ENCODE data around the gene ARPIN.
A peak's percentile ranks its signal among the peaks of the same experiment; 100 is the strongest.
"Not testable (repeated sequence)": the region's sequence is repeated elsewhere in the genome, so short reads cannot be mapped to it uniquely, and the experiment has no call there.

The ARPIN gene

DNA sequence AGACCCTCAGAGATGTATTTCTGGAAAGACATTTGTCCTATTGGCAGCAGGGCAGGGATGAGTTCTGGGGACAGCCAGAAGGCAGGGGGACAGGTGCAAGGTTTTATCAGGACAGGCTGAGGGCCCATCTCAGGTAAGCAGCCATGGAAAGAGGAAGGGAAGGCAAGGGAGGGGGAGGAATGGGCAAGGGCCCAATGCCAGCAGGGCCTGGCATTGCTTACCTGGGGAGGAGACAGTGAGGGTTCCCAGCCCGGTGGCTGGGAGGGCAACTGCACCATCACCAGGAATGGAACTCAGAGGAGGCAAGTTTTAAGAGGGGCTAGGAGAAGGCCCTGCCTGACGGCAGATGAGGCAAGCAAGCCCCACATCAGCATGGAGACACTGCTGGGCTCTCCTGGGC, 3.1 kb downstream of the ARPIN start:
- no peak for DNase-seq

DNA sequence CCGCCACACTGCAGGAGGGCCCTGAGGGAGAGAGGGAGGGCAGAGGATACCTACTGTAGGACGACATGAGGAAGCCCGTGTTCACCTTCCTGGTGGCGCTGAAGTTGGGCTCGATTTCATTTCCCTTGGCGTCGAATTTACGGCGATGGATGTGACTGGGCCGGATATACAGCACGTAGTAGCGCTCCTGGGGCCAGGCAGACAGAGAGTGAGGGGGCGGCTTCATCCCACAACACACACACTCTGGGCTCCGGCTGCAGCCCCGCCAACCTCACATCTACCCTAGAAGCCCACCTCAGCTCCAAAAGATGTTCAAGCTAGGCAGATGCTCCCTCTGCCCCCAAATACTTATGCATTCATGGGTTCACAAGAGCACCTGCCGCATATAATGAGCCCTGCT, 4.5 kb downstream of the ARPIN start:
- DNase-seq = no peak

DNA sequence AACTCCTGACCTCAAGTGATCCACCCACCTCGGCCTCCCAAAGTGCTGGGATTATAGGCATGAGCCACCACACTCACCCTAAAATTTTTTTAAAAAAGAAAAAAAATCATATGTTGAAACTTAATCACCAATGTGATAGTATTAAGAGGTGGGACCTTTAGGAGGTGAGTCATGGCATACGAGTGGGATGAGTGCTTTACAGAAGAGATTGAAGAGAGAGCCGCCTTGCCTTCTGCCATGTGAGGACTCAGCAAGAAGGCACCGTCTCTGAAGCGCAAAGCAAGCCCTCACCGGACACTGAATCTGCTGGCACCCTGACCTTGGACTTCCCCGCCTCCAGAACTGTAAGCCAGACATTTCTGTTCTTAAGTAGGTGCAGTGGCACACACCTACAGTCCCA, 5.5 kb downstream of the ARPIN start:
- DNase-seq = no peak

DNA sequence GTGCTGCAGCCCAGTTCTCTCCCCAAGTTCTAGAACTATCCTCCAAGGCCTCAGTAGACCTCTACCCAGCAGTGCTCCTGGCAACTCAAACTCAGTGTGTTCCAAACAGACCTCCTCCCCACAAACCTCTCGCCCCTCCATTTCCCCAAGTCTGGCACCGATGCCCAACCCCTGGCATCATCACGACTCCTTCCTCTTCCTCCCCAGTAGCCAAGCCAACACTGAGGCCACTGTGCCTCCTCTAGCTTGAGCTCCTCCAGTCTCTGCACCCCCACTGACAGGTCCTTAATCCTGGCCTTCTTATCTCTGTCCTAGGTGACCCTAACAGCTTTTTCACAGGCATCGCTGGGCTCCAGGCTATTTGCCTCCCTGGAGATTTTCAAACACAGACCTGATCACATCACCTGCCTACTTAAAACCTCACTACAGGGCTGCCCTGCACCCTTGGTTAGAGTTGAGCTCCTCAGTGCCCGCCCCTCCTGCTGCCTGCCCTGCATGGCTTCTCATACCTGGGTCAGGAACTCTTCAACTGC, 6.8 kb downstream of the ARPIN start:
- DNase-seq = no peak

DNA sequence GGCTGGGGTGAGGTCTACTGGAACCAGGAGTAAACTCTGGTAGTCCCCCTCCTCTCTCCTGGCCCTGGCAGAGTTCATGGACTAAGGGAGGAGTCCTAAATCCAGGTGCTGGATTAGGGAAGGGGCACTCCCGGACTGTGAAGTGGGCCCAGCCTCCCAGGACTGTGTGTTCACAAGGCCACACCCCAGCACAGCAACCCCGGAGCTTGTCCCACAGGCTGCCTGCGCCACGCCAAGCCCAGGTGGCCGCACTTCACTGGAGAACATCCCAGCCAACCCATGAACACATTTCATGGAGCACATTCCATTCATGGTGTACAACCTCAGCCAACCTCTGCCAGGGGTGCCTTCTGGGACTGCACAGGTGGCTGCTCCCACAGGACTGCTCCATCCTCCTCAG, 8.2 kb downstream of the ARPIN start:
- no peak for DNase-seq

DNA sequence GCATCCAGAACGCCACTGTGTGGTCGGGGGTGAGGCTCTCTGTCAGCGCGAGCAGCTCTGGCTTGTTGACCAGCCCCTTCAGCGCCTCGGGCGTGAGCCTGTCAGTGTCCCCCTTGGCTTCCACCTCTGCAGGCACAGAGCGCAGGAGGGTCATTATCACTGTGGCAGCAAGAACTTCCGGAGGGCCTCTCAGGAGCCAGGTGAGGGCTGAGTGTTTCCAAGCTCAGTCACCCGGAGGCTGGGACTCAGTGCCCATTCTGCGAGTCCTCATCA, 9.0 kb downstream of the ARPIN start:
- no peak for DNase-seq

DNA sequence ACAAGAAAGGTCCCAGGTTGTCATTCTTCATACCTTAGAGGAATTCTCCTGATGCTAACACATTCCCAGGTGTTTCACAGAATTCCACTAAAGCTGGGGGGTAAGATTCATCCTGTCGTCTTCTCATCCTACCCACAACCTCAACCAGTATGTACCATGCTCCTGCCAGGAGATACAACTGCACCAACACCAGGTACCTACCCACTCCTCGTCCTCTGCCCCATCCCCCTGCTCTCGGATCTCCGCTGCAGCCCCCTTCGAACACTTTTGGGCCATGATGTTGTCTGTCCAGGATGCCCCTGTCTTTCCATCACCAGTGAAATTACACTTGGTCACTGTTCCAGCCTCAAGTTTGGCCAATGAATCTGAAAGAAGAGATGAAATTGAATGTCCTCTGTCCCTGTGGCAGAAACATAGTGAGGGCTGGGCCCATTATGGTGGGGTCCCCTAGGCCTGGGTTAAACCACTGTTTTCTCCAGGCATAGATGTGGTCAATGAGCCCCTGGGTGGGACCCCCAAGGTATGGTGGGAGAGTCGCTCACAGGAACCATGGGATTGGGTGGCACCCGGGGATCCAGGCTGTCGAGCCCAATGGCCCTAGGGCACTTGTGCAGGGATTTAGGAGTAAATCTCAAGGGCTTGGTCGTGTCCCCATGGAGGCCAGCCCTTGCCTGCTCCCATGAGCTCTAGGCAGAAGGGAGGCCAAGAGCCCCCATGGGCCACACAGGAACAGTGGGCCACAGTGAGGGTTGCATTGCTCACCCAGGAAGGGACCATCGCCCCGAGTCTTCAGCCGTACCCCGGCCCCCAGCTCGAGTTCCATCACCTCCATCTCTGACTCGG, 9.5 kb downstream of the ARPIN start:
- no peak for DNase-seq

DNA sequence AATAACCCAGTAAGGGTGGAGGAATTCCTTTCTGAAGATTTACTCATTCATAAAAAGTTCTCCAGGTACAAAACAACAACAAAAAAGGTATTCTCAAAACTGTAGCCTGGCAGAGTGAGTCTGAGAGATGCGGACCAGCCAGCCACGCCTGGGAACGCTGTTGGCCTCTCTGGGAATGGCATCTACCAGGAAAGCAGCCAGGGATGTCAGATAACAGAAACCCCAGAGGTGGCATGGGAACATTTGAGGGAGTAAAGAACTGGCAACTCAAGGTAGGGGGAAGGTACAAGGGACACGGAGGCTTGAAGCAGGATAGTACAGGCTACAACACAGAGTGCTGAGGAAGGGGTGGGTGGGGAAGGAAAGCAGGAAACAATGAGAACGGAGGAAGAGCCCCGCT, 11.9 kb downstream of the ARPIN start:
- no peak for DNase-seq

DNA sequence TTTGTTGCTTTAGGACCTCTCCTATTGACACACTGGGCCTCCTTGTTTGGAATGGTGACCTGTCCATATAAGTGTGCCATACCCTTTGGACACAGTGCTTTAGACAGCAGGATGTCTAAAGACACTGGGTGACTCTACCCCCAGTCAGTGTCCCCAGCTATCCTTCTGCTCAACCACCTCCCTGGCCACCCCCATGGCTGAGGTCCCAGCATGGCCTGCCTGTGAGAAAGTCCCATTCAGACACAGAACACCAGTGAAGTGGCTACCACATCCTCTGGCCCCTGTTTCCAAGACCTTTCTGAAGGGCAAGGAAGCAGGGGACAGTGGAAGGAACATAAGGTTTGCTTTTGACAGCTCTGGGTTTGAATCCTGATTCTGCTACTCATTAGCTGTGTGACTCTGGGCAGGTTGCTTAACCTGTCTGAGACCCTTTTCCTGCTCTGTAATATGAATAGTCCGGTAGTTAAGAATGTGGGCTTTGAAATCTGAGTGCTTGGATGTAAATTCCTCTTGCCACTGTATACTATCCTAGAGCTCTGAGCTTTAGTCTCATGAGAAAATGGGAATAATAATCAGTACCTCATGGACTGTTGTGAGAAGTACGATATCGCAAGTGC, 12.7 kb downstream of the ARPIN start:
- DNase-seq = no peak

DNA sequence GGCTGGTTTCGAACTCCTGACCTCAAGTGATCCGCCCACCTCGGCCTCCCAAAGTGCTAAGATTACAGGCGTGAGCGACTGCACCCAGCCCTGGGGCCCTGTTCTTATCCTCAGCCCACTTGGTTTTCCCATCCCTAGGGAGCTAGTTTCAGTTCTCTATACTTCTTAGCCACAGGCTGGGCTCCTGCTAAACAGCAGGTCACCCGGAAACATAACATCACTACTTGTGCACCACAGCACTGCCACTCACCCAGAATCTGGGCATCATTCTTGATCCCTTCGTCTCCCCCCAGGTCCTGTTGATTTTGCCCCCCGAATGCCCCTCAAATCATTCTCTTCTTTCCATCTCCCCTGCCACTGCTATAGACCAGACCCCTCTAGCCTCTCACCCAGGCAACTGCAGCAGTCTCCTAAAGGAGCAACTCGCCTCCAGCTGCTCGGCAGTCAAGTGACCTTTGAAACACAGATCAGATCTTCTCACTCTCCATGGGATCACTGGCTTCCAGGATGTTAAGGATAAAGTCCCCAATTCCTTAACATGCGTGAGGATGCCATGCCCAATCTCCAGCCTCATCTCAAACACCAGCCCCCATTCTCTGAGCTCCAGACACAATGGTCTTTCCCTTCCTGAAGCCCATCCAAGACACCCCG, 13.3 kb downstream of the ARPIN start:
- DNase-seq = no peak

DNA sequence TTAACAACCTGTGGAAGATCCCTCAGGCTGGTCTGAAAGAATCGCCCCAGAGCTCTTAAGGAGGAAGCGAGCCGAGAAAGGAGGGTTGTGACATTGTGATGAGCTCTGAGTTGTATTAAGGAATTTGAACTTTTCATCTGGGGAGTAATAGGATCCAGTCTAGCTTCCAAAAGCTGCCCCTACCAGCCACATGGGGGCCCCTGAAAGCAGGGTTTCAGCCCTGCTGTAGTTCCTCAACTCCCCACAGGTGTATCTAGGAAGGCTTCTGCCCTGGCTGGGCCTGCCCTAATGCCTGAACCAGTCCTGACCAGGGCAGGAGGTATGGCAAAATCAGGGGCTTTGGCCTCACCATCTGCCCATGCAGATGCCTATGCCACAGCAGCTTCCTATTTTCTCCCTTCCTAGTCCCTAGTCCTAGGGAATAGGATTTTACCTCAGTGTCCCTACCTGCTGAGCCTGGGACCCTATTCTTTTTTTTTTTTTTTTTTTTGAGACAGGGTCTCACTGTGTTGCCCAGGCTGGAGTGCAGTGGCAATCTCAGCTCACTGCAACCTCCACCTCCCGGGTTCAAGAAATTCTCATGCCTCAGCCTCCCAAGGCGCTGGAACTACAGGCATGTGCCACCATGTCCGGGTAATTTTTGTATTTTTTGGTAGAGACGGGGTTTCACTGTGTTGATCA, 14.0 kb downstream of the ARPIN start:
- peak; percentile 20 for DNase-seq

DNA sequence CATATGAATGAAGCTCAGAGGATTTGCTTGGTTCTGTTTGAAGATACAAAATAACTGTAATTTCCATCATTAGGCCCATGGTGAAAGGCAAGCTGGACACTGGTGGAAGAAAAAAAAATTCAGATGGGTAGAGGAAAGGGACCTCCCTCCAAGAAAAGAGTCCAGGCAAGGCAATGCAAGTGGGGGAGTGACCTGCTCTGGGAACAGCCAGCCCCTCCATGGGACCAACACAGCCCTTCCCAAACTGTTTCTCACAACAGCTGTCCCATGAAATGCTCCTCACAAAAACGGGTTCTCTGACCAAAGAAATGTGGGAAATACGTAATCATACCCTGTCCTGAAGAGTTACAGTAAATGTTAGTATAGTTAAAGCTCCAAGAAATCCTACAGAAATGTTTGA, 14.6 kb downstream of the ARPIN start:
- no peak for DNase-seq

DNA sequence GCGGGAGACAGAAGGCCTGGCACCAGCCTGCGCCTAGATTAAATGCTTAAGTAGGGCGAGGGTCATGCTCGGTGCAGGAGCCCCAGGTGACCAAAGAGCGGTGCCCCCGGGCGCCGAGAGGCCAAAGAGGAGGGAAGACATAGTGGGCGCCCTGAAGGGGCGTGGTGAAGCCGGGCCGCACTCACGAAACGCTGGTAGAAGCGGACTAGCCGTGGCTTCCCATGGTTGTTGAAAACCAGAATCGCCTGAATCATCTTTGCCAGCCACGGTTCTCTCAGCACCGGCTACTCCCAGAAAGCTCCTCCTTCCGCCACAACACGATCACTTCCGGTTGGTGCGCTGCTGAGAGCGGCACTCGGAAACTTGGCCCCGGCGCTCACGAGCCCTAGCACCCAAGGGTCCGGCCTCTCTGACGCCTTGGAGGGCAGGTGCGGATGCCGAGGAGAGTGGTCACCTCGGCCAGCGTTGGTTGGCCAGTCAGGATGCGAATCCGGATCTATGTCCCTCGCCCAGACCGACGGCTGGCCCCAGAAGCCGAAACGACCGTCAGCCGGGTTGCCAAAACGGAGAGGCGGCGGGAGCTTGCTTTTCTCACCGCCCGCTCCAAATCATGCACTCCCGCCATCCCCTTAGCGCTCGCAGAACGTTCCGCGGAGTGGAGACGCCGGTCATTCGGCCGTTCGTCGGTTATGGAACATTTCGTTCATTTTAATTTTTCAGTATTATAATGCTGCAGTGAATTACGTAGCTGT, 18.9 kb downstream of the ARPIN start, which contains the start of gene AP3S2:
AP3S2 (minus strand) TSS at position 299 of the 752 bp plus-strand sequence; CDS start at position 254, 45 bp downstream.
- peak; percentile 92 for DNase-seq

DNA sequence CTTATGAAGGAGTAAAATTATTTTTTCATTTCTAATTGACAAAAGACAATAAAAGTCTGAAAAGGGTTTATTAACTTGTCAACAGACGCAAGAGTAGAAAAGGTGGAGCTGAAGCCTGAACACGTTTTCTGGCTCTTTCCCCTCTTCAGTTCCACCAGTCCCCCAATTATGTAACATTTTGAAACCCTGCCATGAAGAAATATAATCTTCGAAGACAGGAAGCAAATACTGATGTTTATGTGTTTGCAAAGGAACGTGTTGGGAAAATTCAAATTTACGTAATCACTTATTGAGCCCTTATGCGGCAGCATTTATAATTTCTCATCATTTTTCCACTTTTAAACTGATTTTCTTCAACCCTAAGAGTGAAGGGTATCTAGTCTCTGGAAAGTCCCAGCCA, 19.7 kb downstream of the ARPIN start:
- no peak for DNase-seq

DNA sequence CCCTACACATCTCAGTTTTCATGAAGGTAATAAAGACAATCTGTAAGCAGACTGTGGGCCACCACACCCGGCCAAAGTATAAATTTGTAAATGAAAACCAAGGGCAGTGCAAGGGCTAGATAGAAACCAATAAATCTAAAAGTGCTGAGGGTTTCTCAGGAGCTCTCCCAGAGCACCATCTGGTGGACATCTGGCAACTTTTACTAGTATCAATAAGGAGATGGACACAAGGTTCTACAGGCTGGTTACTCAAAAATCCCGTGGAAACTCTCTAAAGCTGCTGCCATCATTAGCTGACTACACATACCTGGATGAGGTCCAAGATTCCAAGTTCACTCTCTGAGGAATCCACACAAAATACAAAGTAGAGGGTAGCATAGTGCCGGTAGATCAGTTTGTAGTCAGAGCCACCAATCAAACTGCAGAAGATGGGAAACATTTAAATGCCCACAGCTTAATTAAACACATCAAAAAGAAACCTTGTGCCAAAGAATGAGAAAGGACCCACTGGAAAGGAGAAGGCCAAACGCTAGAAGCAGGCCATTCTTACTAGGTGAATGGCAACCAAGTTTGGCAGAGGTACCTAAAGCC, 24.4 kb downstream of the ARPIN start:
- no peak for DNase-seq

DNA sequence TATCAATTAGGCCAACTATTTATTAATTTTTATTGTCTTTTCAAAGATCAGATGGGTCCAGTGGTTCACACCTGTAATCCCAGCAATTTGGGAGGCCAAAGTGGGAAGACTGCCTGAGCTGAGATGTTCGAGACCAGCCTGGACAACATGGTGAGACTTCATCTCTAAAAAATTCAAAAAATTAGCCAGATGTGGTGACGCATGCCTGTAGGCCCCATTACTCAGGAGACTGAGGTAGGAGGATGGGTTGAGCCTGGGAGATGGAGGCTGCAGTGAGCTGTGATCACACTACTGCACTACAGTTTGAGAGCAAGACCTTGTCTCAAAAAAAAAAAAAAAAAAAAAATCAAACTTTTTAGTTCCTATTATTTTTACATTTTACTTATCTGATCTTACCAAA, 27.1 kb downstream of the ARPIN start:
- DNase-seq = no peak

DNA sequence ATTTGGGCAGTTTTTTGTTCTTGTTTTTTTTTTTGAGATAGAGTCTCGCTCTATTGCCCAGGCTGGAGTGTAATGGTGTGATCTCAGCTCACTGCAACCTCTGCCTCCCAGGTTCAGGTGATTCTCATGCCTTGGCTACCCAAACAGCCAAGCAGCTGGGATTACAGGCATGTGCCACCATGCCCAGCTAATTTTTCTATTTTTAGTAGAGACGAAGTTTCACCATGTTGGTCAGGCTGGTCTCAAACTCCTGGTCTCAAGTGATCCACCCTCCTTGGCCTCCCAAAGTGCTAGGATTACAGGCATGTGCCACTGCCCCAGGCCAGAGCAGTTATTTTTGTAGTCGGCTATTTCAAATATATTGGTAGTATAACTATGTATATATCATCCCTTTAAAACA, 27.6 kb downstream of the ARPIN start:
- DNase-seq = not testable (repeated sequence)

DNA sequence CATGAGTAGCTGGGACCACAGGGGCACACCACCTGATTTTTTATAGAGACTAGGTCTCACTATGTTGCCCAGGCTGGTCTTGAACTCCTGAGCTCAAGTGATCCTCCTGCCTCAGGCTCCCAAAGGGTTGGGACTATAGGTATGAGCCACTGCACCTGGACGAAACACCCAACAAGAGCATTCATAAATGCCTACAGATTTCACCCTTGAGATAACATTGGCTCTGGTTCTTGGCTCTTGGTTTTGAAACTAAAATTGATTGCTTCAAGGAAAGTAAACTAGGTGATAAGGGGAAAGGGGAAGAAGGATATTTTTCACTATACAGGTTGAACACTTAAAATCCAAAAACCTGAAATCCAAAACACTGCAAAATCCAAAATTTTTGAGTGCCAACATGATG, 29.2 kb downstream of the ARPIN start:
- no peak for DNase-seq

DNA sequence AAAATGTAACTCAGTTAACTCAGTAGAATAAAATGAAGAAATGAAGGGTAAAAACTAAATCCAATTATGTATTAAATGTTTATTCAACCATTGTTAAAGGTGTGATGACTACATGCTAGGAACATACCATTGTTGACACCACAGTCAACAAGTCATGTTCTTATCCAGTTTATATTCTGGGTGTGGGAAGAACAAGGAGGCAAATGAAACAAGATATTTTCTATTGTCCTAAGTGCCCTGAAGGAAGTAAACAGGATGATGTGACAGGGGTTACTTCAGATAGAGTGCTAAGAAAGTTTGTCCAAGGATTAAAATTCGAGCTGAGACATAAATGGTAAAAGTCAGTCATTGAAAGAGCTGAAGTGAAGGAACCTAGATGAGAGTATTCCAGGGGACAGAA, 32.0 kb downstream of the ARPIN start:
- DNase-seq = no peak

DNA sequence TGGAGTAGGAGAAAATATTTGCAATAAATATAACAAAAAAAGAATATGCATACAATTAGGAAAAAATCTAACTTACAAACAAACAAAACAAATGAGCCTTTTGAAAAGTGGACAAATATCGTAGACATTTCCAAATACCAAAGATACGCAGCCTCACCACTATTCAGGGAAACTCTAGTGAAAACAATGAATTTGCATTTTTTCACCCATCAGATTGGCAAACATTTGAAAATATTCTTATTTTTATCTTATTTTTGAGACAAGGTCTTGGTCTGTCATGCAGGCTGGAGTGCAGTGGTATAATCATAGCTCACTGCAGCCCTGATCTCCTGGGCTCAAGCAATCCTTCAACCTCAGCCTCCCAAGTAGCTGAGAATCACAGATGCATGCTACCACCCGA, 34.4 kb downstream of the ARPIN start:
- no peak for DNase-seq

DNA sequence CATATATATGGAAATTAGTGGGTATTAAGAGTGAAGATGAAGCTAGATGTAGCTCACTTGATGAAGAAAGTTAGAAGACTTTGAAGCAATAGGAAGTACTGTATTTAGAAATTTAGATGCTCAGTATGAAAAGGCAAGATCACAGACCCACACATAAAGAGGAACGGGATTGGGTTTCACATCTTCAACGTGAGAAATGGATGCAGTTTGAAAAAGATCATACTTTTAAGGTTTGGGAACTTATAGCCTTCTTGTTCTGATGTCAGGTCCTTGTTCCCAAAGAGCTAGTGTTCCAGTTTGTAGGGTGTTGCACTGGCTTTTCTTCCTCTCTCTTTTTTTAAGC, 35.7 kb downstream of the ARPIN start:
- DNase-seq = no peak

DNA sequence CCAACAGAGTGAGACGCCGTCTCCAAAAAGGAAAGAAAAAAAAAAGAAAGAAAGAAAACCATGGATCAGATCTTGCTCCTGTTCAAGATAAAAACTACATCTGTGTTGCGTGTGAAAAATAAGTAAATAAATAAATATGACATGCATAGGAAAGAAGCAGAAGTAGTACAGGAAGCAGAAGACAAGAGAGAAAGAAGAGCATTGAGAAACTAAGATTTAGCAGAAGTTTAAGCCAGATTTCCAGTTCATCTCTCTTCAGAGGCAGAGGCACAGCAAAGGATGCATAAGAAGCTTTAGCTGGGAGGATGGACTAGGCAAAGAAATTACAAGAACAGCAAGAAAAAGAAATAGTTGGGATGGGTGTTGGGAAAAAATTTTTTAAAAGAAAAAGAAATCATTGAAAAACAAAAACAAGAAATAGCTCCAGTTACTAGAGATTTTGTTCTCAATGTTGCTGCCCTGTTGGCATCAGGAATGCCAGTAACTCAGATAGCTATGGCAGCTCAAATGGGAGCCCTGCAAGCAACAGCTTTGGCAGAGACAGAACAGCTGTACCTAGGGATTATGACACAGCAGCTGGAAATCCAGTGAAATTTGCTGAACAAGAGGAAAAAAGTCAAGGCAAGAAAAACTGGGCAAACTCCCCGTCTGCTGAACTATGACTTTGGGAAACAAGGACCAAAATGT, 36.2 kb downstream of the ARPIN start:
- no peak for DNase-seq

Measured in NCI-H2171 (cell line).